ENCODE measurements around the gene MRPL38. TPM values are rescaled to one million over a fixed set of nuclear protein-coding genes. Genes with fewer than 3 reads are reported as not detected.
"Not testable (repeated sequence)": the region's sequence is repeated elsewhere in the genome, so short reads cannot be mapped to it uniquely, and the experiment has no call there.

MRPL38 gene
- total RNA-seq, 2 donors from 2014 or later, result 42.4 to 56.2 TPM

DNA sequence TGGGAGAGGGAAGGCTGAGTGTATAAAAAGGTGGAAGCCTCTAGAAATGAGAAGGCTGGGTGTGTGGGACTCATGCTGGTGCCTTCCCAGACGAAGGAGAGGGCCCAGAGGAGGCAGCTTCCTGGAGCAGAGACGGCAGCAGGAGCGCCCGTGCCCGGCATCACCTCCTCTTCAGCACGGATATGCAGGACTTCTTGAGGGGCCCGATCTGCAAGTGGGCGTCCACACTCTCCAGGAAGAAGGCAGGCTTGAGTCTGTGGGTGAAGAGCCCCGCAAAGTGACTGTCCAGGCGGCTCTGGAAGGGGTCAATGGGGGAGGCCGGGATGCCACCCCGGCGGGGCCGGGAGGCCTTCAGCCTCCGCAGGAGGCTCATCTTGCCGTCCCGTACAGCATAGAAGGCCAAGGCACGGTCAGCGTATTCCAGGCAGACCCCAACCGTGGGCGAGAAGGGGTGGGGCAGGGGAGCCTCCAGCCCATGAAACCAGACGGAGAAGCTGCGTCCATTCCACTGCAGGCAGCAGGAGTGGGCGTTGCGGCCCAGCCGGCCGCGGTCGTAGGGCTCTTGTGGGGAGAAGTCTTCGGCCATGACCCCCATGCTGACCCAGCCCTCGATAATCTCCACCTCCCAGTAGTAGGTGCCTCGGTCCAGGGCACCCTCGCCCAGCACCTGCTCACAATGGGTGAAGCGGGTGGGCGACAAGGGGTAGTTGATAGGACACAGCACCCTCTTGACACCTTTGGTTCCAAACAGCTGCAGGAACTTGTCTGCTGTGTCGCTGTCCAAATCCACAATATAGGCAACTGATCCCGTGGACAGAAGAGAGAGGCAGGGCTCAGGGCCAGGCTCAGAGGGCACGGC is 30.1 kb downstream of the MRPL38 start:
- Histone ChIP-seq H3K27me3 (replicated peaks; ENCODE audit: insufficient read depth) (no peaks in the 10 kb centered on the region), H3K27ac (peak overlapping the region; percentile 99), H3K36me3 (peaks cover 7% of the 10 kb centered on the region), H3K4me1 (ENCODE audit: control insufficient read depth in 1 of 2, low read depth in 2 of 2) (peaks cover 57 to 80% of the 10 kb centered on the region in 2 donors), H3K9me3 (no peaks in the 10 kb centered on the region), H3K4me3 (peak overlapping the region; percentile 78)
- no peak for ATAC-seq (ENCODE audit: insufficient number of reproducible peaks, low FRiP score, low read depth)
- no peak for DNase-seq (ENCODE audit: low spot score)
- TF ChIP-seq, protein P1, sequence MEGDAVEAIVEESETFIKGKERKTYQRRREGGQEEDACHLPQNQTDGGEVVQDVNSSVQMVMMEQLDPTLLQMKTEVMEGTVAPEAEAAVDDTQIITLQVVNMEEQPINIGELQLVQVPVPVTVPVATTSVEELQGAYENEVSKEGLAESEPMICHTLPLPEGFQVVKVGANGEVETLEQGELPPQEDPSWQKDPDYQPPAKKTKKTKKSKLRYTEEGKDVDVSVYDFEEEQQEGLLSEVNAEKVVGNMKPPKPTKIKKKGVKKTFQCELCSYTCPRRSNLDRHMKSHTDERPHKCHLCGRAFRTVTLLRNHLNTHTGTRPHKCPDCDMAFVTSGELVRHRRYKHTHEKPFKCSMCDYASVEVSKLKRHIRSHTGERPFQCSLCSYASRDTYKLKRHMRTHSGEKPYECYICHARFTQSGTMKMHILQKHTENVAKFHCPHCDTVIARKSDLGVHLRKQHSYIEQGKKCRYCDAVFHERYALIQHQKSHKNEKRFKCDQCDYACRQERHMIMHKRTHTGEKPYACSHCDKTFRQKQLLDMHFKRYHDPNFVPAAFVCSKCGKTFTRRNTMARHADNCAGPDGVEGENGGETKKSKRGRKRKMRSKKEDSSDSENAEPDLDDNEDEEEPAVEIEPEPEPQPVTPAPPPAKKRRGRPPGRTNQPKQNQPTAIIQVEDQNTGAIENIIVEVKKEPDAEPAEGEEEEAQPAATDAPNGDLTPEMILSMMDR (IDR thresholded peaks at IDR 0.05), result no peak

- DNase-seq (ENCODE audit: low spot score), result no peak
These were observed 30.9 kb downstream of the MRPL38 start for GRCh38 chr17:75873587-75874322.

DNA sequence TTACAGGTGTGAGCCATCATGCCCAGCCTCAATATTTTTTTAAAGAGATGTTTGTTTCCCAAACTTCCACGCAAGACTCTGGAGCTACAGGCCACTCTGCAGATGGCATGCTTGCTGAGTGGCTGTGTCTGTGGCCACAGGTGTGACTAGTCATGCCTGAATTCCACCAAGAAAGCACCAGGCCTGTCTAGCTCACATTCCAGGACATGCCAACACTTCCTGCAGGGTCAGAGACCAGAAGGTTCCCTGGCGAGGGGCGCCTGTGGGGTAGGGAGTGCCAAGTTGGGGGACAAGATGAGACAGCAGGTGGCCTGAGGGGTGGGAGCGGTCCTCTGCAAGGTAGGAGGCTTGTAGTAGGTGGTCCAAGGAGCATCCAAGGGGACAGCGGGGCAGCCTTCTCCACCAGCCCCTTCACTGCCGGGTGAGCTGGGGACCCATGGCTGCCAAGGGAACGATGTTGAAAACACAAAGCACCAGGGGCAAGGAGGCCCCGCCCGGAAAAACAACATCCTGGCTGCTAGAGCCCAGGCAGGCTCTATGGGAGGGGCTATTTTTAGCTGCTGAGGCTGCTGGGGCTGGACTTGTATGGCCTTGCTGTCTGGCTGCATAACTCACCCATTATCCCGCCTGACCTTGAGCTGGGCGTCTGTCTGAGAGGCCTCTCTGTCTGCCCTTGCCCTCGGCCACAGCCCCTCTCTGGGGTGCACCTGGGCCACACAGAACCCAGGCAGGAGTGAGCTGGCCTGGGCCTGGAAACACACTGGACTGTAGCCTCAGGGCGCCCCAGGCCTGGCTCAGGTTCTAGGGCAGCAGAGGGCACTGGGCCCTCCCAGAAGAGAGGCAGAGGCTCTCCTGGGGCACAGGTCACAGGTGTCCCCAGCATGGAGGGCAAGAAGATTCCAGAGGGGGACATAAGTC is 32.0 kb downstream of the MRPL38 start:
- TF ChIP-seq, protein P1 (IDR thresholded peaks at IDR 0.05), result no peak
- no peaks in the 10 kb centered on the region for H3K9me3 ChIP-seq
- no peaks in the 10 kb centered on the region for H3K27me3 ChIP-seq (replicated peaks; ENCODE audit: insufficient read depth)
- DNase-seq (ENCODE audit: low spot score) (no peak), ATAC-seq (ENCODE audit: insufficient number of reproducible peaks, low FRiP score, low read depth) (peak; percentile 31)
- peak overlapping the region; percentile 99 for H3K27ac ChIP-seq
- H3K4me3 ChIP-seq, result peak overlapping the region; percentile 57
- peaks cover 7% of the 10 kb centered on the region for H3K36me3 ChIP-seq
- peaks cover 66 to 85% of the 10 kb centered on the region in 2 donors for H3K4me1 ChIP-seq (ENCODE audit: control insufficient read depth in 1 of 2, low read depth in 2 of 2)

More at GRCh38 chr17:75873587-75874322, 30.9 kb downstream of the MRPL38 start:
- H3K9me3 ChIP-seq, result no peaks in the 10 kb centered on the region
- peaks cover 65 to 83% of the 10 kb centered on the region in 2 donors for H3K4me1 ChIP-seq (ENCODE audit: control insufficient read depth in 1 of 2, low read depth in 2 of 2)
- H3K27me3 ChIP-seq (replicated peaks; ENCODE audit: insufficient read depth), result no peaks in the 10 kb centered on the region
- H3K36me3 ChIP-seq, result peaks cover 7% of the 10 kb centered on the region
- peak overlapping the region; percentile 57 for H3K4me3 ChIP-seq
- peak overlapping the region; percentile 99 for H3K27ac ChIP-seq
- TF ChIP-seq, protein P1 (IDR thresholded peaks at IDR 0.05), result no peak
- ATAC-seq (ENCODE audit: insufficient number of reproducible peaks, low FRiP score, low read depth), result no peak

- H3K4me1 ChIP-seq (ENCODE audit: control insufficient read depth in 1 of 2, low read depth in 2 of 2), result peaks cover 50 to 66% of the 10 kb centered on the region in 2 donors
- H3K4me3 ChIP-seq, result peak overlapping the region; percentile 50
- peak overlapping the region; percentile 96 to 99 for H3K27ac ChIP-seq
- not testable (repeated sequence) for H3K27me3 ChIP-seq (replicated peaks; ENCODE audit: insufficient read depth); H3K36me3 ChIP-seq; DNase-seq (ENCODE audit: low spot score); H3K9me3 ChIP-seq; ATAC-seq (ENCODE audit: insufficient number of reproducible peaks, low FRiP score, low read depth)
These were observed 34.5 kb downstream of the MRPL38 start for GRCh38 chr17:75870228-75870627.

All from thoracic aorta (tissue), 2 donors.